IPS-20b (cell line): ENCODE data around the gene TLE4.

Experiments used
- H3K27ac ChIP-seq: one replicate; pipeline ENCODE4 v1.5.1; 2013; ENCODE audit warnings: low read length
- H3K27me3 ChIP-seq: 2 replicates; pipeline ENCODE4 v1.6.1; 2013; ENCODE audit warnings: mild to moderate bottlenecking, low read length, inconsistent platforms; ENCODE audit not compliant: insufficient read depth
- H3K36me3 ChIP-seq: 2 replicates; pipeline ENCODE4 v1.6.1; 2013; ENCODE audit warnings: low read depth, mild to moderate bottlenecking, inconsistent platforms, low read length, moderate library complexity; ENCODE audit not compliant: insufficient read depth
- H3K4me1 ChIP-seq: 2 replicates; pipeline ENCODE4 v1.6.1; 2013; ENCODE audit warnings: mild to moderate bottlenecking, control low read depth, inconsistent platforms, low read length, moderate library complexity; ENCODE audit not compliant: insufficient read depth
- H3K4me3 ChIP-seq: 2 replicates; pipeline ENCODE4 v1.5.1; 2013; ENCODE audit warnings: mild to moderate bottlenecking, low read length, inconsistent platforms
- H3K9ac ChIP-seq: 2 replicates; pipeline ENCODE4 v1.6.1; 2013; ENCODE audit warnings: low read depth, mild to moderate bottlenecking, inconsistent platforms, low read length, moderate library complexity
- H3K9me3 ChIP-seq: 2 replicates; pipeline ENCODE4 v1.6.1; 2013; ENCODE audit warnings: mild to moderate bottlenecking, low read depth, low read length, inconsistent platforms; ENCODE audit not compliant: insufficient read depth

TLE4 gene

DNA sequence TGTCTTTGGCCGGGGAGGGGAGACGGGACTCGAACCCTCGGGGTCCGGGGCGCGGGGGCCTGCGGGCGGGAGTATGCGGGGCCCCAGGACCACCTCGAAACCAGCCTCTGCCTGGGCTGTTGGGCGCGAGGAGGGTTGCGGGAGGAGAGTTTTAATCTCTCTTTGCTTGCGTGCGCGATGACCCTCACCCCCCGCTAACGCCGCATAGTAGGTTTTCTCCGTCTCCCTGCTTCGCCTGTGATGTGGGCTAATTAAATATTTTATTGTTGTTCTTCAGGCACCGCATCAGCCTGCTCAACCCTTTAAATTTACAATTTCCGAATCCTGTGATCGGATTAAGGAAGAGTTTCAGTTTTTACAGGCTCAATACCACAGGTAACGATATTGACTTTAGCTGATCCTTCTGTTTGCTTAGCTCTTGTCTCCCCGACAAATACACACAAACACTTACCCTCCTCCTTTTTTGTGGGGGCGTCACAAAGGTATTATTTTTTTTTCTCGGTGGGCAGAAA lies 1.7 kb downstream of the TLE4 start:
- Histone ChIP-seq H3K36me3 (peaks cover 16% of the 10 kb centered on the region; the same call in 1 of the 2 replicates), H3K4me3 (peak overlapping the region; percentile 96), H3K9ac (peak overlapping the region; percentile 77; the same call in 1 of the 2 replicates), H3K27me3 (peaks cover 5% of the 10 kb centered on the region; the same call in 1 of the 2 replicates), H3K9me3 (no peaks in the 10 kb centered on the region), H3K27ac (no peak overlapping the region), H3K4me1 (peaks cover 14% of the 10 kb centered on the region; the same call in 1 of the 2 replicates)

DNA sequence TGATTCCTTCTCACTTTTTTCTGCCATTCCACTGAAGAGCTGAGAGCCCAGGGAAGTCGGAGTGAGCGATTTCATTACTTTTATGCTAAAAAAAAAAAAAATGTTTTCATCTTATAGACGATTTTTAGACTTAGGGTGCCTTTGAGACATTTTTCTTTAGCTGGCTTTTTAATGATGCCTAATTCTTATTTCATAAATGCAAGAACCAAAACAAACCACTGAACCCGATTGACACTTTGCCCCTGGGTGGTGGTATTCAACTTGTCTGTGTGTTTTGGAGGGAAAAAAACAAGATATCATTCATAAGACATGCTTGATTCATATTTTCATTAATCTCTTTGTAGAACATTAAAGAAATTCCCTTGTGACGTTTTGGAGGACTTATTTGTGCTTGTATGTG lies 2.4 kb downstream of the TLE4 start:
- Histone ChIP-seq H3K36me3 (peaks cover 18% of the 10 kb centered on the region; the same call in 1 of the 2 replicates), H3K9ac (peak overlapping the region; percentile 77; the same call in 1 of the 2 replicates), H3K27me3 (peaks cover 5% of the 10 kb centered on the region; the same call in 1 of the 2 replicates), H3K4me1 (peaks cover 14% of the 10 kb centered on the region; the same call in 1 of the 2 replicates), H3K4me3 (peak overlapping the region; percentile 96), H3K9me3 (no peaks in the 10 kb centered on the region), H3K27ac (no peak overlapping the region)

DNA sequence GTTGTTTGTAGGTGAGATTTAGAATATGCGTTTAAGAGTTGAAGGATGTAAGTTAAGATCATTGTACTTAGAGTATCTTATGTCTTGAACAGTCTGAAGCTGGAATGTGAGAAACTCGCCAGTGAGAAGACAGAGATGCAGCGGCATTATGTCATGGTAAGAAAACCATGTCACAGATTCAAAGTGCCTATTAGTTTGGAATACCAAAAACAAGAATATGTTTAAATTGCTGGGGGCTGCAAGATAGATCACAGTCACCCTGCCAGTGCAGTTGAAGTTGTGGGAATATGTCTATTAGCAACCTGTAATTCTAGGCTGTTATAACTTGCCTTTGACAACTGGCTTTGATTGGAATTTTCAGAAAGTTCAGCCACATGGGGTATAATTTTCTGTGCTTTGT lies 3.0 kb downstream of the TLE4 start:
- peak overlapping the region; percentile 96 for H3K4me3 ChIP-seq
- peak overlapping the region; percentile 77; the same call in 1 of the 2 replicates for H3K9ac ChIP-seq
- H3K27ac ChIP-seq, result no peak overlapping the region
- H3K4me1 ChIP-seq, result peaks cover 14% of the 10 kb centered on the region; the same call in 1 of the 2 replicates
- H3K9me3 ChIP-seq, result no peaks in the 10 kb centered on the region
- peaks cover 24% of the 10 kb centered on the region; the same call in 1 of the 2 replicates for H3K36me3 ChIP-seq
- H3K27me3 ChIP-seq, result peaks cover 5% of the 10 kb centered on the region; the same call in 1 of the 2 replicates

DNA sequence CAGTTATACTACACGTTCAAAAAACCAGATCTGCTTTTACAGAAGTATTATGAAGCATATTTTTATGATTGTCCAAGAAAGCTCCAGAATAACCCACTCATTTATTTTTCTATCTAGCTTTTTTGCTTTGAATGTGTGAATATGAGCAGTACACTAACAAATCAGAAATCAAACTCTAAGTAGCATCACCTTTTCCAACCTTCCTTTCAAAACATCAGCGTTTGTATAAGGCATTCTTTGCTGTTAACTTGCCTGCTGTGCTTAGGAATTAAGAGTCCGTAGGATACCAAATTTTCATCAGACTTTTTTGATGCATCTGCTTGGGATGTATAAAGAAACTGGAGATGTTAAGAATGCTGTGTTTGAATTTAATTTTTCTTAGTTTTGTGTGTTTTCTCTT lies 3.8 kb downstream of the TLE4 start:
- Histone ChIP-seq H3K27ac (no peak overlapping the region), H3K36me3 (peaks cover 32% of the 10 kb centered on the region; the same call in 1 of the 2 replicates), H3K4me3 (peak overlapping the region; percentile 96; the same call in 1 of the 2 replicates), H3K9me3 (no peaks in the 10 kb centered on the region), H3K9ac (no peak overlapping the region), H3K27me3 (peaks cover 5% of the 10 kb centered on the region; the same call in 1 of the 2 replicates), H3K4me1 (peaks cover 14% of the 10 kb centered on the region; the same call in 1 of the 2 replicates)

DNA sequence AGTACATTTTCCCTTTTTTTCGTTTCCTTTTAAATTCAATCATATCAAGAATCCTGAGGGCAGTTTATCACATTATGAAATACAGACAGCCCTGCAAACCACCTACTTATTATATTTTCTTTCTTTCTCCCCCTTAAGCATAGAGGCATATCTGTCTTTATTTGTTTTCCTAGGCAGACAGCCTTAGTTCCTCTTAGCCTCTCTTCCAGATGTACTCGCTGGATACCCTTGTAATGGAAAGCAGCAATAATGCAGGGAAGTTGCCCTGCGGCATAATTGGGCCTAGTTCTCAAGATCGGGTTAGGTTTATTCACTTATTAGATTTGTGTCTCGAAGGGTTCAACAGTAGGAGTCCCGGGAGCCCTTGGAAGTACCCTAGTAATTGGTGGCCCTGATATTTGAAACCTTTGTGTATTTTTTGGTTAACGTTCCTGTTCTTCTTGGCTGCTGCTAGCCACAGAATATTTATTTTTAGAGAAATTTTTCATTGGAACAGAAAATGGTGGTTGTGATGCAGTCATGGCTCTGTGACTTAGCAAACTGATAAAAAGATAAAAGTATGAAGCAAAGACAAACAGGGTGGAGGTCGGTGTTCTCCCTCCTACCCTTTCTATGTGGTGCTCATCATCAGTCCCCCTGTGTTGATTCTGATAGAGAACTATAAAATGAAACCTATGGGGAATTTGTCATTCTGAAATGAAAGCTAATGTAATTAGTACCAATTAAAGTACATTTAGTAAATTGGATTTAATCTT lies 6.4 kb downstream of the TLE4 start:
- Histone ChIP-seq H3K4me3 (no peak overlapping the region), H3K4me1 (peaks cover 25% of the 10 kb centered on the region), H3K27me3 (peaks cover 5% of the 10 kb centered on the region; the same call in 1 of the 2 replicates), H3K9ac (no peak overlapping the region), H3K27ac (no peak overlapping the region), H3K9me3 (no peaks in the 10 kb centered on the region), H3K36me3 (peaks cover 44% of the 10 kb centered on the region; the same call in 1 of the 2 replicates)

DNA sequence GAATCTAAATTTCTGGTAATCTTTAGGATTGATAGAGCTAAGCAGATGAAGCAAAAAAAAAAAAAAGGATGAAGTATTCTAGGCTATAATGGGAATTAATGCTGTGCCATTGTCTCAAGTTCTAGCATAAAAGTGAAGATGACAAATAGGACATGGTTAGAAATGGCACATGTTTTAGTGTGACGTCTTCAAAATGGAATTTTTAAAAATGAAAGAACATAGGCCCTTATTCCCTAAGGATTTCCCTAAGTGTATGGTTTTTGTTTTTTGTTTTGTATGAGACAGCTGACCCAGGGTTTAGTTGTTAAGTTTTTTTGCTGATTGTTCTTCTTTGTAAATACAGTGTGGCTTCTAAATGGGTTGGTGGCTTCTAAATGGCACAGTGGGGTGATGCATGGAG lies 7.1 kb downstream of the TLE4 start:
- peaks cover 5% of the 10 kb centered on the region; the same call in 1 of the 2 replicates for H3K27me3 ChIP-seq
- peaks cover 29% of the 10 kb centered on the region for H3K4me1 ChIP-seq
- H3K9me3 ChIP-seq, result no peaks in the 10 kb centered on the region
- peaks cover 46% of the 10 kb centered on the region; the same call in 1 of the 2 replicates for H3K36me3 ChIP-seq
- H3K4me3 ChIP-seq, result no peak overlapping the region
- no peak overlapping the region for H3K9ac ChIP-seq
- no peak overlapping the region for H3K27ac ChIP-seq

DNA sequence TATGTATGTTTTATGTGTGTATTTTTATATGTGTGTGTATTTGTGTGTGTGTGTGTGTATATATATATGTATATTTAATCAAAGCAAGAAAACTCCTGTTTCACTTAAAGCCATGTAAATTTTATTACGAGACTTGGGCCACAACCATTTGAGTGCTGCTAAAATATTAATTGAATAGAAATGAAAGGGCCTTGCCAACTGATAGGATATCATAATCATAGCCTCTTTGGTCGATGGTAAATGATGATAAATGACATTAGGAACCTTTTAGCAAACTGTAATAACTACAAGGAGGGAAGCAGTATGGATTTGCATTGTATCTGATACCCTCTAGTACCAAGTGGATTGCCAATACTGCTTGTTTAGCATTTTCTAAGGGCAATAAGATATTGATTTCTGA lies 7.9 kb downstream of the TLE4 start:
- Histone ChIP-seq H3K36me3 (peaks cover 46% of the 10 kb centered on the region; the same call in 1 of the 2 replicates), H3K9ac (no peak overlapping the region), H3K4me1 (peaks cover 26% of the 10 kb centered on the region), H3K9me3 (no peaks in the 10 kb centered on the region), H3K27me3 (no peaks in the 10 kb centered on the region), H3K27ac (no peak overlapping the region), H3K4me3 (no peak overlapping the region)

DNA sequence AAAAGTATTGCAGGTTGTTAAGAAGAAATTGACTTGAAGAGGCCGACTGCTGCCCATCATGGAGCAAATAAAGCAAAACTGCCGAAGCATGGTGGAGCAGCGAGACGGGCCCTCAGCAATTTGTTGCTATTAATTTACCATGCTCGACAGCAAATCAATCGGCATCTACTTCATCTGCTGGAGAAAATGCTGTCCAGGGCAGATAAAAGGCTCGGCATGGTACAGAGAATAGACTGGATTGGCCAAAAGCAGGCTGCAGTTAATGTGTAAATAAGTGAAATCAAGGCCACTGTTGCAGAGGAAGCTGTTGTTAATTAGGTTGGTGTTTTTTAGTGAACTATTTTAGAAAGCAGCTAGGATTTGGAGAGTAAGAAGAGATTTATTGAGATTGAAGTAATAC lies 8.3 kb downstream of the TLE4 start:
- no peaks in the 10 kb centered on the region for H3K9me3 ChIP-seq
- H3K27me3 ChIP-seq, result no peaks in the 10 kb centered on the region
- H3K9ac ChIP-seq, result no peak overlapping the region
- no peak overlapping the region for H3K4me3 ChIP-seq
- peaks cover 46% of the 10 kb centered on the region; the same call in 1 of the 2 replicates for H3K36me3 ChIP-seq
- H3K27ac ChIP-seq, result no peak overlapping the region
- peaks cover 24% of the 10 kb centered on the region for H3K4me1 ChIP-seq

DNA sequence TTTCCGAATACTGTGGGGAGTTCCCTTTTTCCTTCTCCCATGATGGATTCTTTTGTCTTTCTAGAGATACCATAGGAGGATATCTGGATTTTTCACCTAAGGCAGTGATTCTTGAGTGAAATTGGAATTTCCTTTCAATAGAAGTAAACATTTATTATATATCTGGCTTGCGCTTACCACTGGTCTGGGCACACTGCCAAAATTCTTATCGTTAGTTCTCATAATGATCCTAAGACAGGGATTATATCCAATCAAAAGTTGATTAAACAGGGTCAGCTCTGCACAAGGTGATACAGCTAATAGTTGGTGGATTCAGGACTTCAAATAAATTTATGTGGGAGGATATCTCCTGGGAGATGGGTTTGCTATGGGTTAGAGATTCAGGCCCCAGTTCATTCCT lies 9.6 kb downstream of the TLE4 start:
- Histone ChIP-seq H3K36me3 (peaks cover 39% of the 10 kb centered on the region; the same call in 1 of the 2 replicates), H3K9me3 (no peaks in the 10 kb centered on the region), H3K27ac (no peak overlapping the region), H3K9ac (no peak overlapping the region), H3K4me1 (peaks cover 17% of the 10 kb centered on the region), H3K27me3 (no peaks in the 10 kb centered on the region), H3K4me3 (no peak overlapping the region)

DNA sequence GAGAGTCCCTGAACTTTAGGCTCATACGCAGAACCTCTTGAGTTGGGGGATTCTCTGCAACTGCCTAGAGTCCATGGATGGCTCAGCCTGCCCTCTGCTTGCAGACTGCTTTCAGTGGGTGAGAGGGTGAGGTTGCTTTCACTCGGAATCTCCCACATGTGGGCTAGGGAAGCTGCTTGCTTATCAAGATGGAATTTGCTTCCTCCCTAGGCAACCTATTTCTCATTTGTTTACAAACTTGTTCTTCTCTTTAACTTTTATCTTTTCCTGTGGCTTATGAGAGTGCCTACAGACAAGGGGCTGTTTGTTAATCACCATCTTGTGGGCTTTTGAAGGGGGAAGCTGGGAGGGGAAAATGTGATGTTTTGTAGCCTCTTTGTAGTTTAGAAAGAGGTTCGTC lies 10.0 kb downstream of the TLE4 start:
- Histone ChIP-seq H3K9ac (no peak overlapping the region), H3K4me3 (no peak overlapping the region), H3K27ac (no peak overlapping the region), H3K27me3 (no peaks in the 10 kb centered on the region), H3K4me1 (peaks cover 17% of the 10 kb centered on the region), H3K36me3 (peaks cover 36% of the 10 kb centered on the region; the same call in 1 of the 2 replicates), H3K9me3 (no peaks in the 10 kb centered on the region)

DNA sequence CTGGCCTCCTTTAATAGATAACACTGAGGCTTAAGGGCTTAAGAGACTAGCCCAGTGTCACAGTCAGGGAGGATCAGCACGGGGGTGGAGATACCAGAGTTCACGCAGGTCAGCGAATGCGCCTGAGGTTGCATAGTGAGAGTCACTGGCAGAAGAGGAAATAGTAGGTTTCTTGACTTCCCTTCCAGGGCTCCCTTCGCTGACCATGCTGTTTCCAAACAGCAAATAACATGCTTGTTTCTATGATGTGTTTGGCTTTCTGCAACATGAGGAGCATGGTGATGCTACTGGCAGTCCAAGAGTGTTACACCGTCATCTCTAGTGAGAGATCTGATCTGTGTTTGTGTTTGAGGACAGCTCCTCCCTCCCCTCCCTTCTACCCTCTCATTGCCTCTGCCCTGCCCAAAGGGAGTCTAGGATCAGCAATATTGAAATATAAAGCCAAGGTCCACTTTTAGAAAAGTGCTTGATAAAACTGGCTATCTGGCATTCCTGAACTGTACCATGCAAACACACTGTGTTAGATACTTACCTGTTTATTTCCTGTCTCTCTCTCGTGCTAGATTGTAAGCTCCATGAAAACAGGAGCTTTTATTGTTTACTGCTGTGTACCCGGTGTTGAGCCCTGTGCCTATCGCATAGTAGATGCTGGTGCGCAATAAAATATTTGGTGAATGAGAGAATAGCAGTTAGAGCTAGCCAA lies 12.3 kb downstream of the TLE4 start:
- Histone ChIP-seq H3K36me3 (peaks cover 44% of the 10 kb centered on the region), H3K9me3 (no peaks in the 10 kb centered on the region), H3K4me1 (peaks cover 17% of the 10 kb centered on the region), H3K27me3 (no peaks in the 10 kb centered on the region), H3K4me3 (no peak overlapping the region), H3K27ac (no peak overlapping the region), H3K9ac (no peak overlapping the region)
